Measurements from ENCODE around the gene PXN.

The PXN gene

GRCh38 chr12:120265473-120266179 is at the start of gene PXN:
PXN (minus strand) TSS chr12:120265730; CDS start chr12:120265629, 101 bp downstream.
- no peak for TF ChIP-seq ZNF70 (CRISPR knock-in tag; IDR thresholded peaks at IDR 0.05)
- no peak for TF ChIP-seq CREB5 (CRISPR knock-in tag; IDR thresholded peaks at IDR 0.05; ENCODE audit: low read depth)
- no peak for TF ChIP-seq OSR1 (CRISPR knock-in tag; IDR thresholded peaks at IDR 0.05)
- no peak for TF ChIP-seq SNAI2 (CRISPR knock-in tag; IDR thresholded peaks at IDR 0.05)
- peak; percentile 84 for ATAC-seq

DNA sequence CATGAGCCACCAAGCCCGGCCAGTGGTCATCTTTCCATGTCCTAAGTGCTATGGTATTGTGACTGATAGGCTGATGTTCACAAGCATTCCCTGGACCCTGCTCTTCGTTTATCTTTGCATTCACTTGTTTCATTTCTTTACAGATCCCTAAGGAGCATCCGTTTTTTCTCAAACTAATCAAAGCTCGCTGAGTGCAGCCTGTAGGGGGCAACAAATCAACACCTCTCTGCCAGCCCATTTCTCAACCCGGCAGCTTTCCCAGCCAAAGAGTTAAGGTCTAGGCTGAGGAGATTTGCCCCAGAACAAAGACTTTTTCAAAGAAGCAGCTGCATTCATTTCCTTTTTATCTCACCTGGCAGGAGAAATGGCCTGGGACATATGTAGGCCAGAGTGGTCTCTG is 48.7 kb upstream of the PXN start:
- TF ChIP-seq RARB (CRISPR knock-in tag; IDR thresholded peaks at IDR 0.05), result no peak
- no peak for ATAC-seq

DNA sequence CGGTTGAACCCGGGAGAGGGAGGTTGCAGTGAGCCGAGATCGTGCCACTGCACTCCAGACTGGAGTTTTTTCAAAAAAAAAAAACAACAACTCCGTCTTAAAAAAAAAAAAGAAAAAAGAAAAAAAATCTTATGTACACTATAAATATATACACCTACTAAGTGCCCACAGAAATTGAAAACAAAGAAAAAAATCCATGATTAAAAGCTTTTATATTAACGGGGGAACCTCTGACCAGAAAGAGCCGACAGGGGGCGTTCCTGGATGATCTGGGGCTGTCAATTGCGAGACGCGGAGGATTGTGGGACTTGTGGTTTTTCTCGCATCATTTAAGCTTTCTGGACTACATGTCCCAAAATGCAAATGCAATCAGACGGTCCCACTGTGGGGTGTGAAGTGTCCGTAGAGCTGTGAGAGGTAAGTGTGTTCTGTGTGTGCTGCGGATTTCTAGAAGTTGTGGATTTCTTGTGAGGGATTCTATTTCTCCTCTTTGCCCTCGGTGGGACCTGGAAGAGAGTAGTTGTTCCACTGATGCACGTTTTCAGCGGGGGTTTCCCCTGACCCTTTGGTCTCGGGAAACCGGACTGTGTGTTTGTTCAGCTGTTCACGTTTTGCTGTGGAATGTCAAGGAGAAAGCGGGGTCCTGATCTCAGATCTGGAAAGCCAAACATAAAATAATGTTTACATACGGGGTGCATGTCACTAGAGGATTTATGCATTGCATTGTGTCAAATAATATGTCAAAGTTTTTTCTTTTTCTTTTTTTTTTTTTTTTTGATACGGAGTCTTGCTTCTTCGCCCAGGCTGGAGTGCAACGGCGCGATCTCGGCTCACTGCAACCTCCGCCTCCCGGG is 36.7 kb upstream of the PXN start, which contains the start of gene SIRT4:
TSS of gene SIRT4 (plus strand) at position 360 of the 854 bp plus-strand sequence. CDS start 1,241 bp downstream, outside the sequence.
- ATAC-seq, result peak; percentile 98
- TF ChIP-seq OSR1 (CRISPR knock-in tag; IDR thresholded peaks at IDR 0.05) (no peak), ESRRG (CRISPR knock-in tag; IDR thresholded peaks at IDR 0.05) (no peak), TCF4 (CRISPR knock-in tag; IDR thresholded peaks at IDR 0.05; ENCODE audit: borderline replicate concordance) (peak; percentile 84; the same call in 1 of the 2 replicates), ISL1 (CRISPR knock-in tag; IDR thresholded peaks at IDR 0.05) (0 out of 2 replicates have a peak, but pooled peaks have one; percentile 5)

DNA sequence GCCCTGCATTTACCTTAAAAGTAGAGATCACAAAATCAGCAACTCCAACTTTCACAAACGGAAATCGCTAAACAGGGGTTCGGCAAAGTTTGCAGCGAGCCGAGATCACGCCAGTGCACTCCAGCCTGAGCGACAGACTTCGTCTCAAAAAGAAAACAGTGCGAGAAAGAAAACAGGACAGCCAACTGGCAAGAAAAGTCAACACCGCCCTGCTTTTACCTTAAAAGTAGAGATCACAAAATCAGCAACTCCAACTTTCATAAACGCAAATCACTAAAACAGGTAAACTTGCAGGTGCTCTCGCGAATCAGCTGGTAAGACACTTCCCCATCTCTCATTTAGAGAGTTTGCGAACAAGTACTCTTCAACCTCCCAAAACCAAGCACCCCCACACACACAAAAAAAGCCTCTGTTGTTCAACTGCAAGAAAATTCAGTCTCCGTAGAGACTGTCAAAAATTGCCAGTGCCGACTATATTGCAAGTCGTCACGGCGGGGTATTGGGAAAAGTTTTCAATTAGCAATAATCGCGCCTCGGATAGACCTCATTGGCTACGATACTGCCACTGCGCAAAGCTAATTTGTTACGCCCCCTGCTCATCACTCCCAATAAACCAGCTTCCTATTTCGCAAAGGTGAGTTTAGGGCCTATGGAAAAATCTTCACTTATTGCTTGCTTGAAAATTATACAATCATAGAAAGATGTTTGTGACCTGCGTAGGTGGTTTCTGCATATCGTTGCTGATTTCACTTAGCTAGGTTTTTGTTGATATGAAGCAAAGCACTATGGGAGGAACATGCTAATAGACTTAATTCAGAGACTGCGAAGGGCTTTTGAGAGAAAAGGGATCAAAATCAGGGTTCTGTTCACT is 27.4 kb upstream of the PXN start, which contains the start of gene RNU4-1:
TSS of gene RNU4-1 (minus strand) at position 577 of the 871 bp plus-strand sequence.
- peak; percentile 39 for ATAC-seq
- TF ChIP-seq OSR1 (CRISPR knock-in tag; IDR thresholded peaks at IDR 0.05), result no peak
- TF ChIP-seq, protein P1, sequence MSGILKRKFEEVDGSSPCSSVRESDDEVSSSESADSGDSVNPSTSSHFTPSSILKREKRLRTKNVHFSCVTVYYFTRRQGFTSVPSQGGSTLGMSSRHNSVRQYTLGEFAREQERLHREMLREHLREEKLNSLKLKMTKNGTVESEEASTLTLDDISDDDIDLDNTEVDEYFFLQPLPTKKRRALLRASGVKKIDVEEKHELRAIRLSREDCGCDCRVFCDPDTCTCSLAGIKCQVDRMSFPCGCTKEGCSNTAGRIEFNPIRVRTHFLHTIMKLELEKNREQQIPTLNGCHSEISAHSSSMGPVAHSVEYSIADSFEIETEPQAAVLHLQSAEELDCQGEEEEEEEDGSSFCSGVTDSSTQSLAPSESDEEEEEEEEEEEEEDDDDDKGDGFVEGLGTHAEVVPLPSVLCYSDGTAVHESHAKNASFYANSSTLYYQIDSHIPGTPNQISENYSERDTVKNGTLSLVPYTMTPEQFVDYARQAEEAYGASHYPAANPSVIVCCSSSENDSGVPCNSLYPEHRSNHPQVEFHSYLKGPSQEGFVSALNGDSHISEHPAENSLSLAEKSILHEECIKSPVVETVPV (CRISPR knock-in tag; IDR thresholded peaks at IDR 0.05), result peak; percentile 96
- no peak for TF ChIP-seq ISL1 (CRISPR knock-in tag; IDR thresholded peaks at IDR 0.05)
- TF ChIP-seq, protein P2, sequence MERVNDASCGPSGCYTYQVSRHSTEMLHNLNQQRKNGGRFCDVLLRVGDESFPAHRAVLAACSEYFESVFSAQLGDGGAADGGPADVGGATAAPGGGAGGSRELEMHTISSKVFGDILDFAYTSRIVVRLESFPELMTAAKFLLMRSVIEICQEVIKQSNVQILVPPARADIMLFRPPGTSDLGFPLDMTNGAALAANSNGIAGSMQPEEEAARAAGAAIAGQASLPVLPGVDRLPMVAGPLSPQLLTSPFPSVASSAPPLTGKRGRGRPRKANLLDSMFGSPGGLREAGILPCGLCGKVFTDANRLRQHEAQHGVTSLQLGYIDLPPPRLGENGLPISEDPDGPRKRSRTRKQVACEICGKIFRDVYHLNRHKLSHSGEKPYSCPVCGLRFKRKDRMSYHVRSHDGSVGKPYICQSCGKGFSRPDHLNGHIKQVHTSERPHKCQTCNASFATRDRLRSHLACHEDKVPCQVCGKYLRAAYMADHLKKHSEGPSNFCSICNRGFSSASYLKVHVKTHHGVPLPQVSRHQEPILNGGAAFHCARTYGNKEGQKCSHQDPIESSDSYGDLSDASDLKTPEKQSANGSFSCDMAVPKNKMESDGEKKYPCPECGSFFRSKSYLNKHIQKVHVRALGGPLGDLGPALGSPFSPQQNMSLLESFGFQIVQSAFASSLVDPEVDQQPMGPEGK (CRISPR knock-in tag; IDR thresholded peaks at IDR 0.05; ENCODE audit: borderline replicate concordance), result peak; percentile 93
- TF ChIP-seq ZFP30 (CRISPR knock-in tag; IDR thresholded peaks at IDR 0.05), result 0 out of 2 replicates have a peak, but pooled peaks have one; percentile 27
- no peak for TF ChIP-seq POU6F1 (CRISPR knock-in tag; IDR thresholded peaks at IDR 0.05; ENCODE audit: borderline replicate concordance, low read depth)
- TF ChIP-seq PPARA (CRISPR knock-in tag; IDR thresholded peaks at IDR 0.05; ENCODE audit: borderline replicate concordance), result no peak
- TF ChIP-seq ZNF565 (CRISPR knock-in tag; conservative IDR thresholded peaks at IDR 0.05; ENCODE audit: low read depth), result no peak
- peak; percentile 97 for TF ChIP-seq GLIS3 (CRISPR knock-in tag; IDR thresholded peaks at IDR 0.05)
- no peak for TF ChIP-seq ZC3H10 (CRISPR knock-in tag; IDR thresholded peaks at IDR 0.05)
- TF ChIP-seq ZNF70 (CRISPR knock-in tag; IDR thresholded peaks at IDR 0.05), result no peak
- peak; percentile 48; the same call in 1 of the 2 replicates for TF ChIP-seq ZNF8 (CRISPR knock-in tag; IDR thresholded peaks at IDR 0.05)
- peak; percentile 36; the same call in 1 of the 2 replicates for TF ChIP-seq TCF4 (CRISPR knock-in tag; IDR thresholded peaks at IDR 0.05; ENCODE audit: borderline replicate concordance)
- TF ChIP-seq SNAI2 (CRISPR knock-in tag; IDR thresholded peaks at IDR 0.05), result no peak
- no peak for TF ChIP-seq ZFP3 (CRISPR knock-in tag; IDR thresholded peaks at IDR 0.05)
- TF ChIP-seq, protein P3, sequence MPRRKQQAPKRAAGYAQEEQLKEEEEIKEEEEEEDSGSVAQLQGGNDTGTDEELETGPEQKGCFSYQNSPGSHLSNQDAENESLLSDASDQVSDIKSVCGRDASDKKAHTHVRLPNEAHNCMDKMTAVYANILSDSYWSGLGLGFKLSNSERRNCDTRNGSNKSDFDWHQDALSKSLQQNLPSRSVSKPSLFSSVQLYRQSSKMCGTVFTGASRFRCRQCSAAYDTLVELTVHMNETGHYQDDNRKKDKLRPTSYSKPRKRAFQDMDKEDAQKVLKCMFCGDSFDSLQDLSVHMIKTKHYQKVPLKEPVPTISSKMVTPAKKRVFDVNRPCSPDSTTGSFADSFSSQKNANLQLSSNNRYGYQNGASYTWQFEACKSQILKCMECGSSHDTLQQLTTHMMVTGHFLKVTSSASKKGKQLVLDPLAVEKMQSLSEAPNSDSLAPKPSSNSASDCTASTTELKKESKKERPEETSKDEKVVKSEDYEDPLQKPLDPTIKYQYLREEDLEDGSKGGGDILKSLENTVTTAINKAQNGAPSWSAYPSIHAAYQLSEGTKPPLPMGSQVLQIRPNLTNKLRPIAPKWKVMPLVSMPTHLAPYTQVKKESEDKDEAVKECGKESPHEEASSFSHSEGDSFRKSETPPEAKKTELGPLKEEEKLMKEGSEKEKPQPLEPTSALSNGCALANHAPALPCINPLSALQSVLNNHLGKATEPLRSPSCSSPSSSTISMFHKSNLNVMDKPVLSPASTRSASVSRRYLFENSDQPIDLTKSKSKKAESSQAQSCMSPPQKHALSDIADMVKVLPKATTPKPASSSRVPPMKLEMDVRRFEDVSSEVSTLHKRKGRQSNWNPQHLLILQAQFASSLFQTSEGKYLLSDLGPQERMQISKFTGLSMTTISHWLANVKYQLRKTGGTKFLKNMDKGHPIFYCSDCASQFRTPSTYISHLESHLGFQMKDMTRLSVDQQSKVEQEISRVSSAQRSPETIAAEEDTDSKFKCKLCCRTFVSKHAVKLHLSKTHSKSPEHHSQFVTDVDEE (CRISPR knock-in tag; IDR thresholded peaks at IDR 0.05), result no peak
- peak; percentile 91 for TF ChIP-seq ESRRG (CRISPR knock-in tag; IDR thresholded peaks at IDR 0.05)
- TF ChIP-seq CREB5 (CRISPR knock-in tag; IDR thresholded peaks at IDR 0.05; ENCODE audit: low read depth), result peak; percentile 71; the same call in 1 of the 2 replicates
- no peak for TF ChIP-seq BACH2 (CRISPR knock-in tag; IDR thresholded peaks at IDR 0.05; ENCODE audit: borderline replicate concordance)
- no peak for TF ChIP-seq CSDC2 (CRISPR knock-in tag; IDR thresholded peaks at IDR 0.05)
- no peak for TF ChIP-seq ARNTL (CRISPR knock-in tag; IDR thresholded peaks at IDR 0.05; ENCODE audit: borderline replicate concordance, low read depth)

Measured in SK-N-SH treated with all-trans-retinoic acid at 6 μM for 48 hours (cell line).